GM21367 (cell line): ENCODE results near the gene USB1.

Experiments used
- ATAC-seq: cut with Tn5 transposase; IDR thresholded peaks from one replicate; pipeline ENCODE4 v1.9.1; 2021; ENCODE audit not compliant: unreplicated experiment

USB1 gene

GRCh38 chr16:58013201-58013956 lies 12.2 kb downstream of the USB1 start:
- ATAC-seq, result no peak

- no peak for ATAC-seq
Measured at GRCh38 chr16:58016840-58017446, 15.7 kb downstream of the USB1 start.

GRCh38 chr16:58018803-58019202 lies 17.6 kb downstream of the USB1 start:
- no peak for ATAC-seq

- ATAC-seq, result no peak
Measured at GRCh38 chr16:58019866-58020538, 18.8 kb downstream of the USB1 start.

- no peak for ATAC-seq
Measured at GRCh38 chr16:58020628-58021521, 19.7 kb downstream of the USB1 start.

GRCh38 chr16:58021661-58022551 lies 20.7 kb downstream of the USB1 start:
- ATAC-seq, result no peak

- no peak for ATAC-seq
Measured at GRCh38 chr16:58022601-58023371, 21.6 kb downstream of the USB1 start.

GRCh38 chr16:58024486-58025350 lies 23.5 kb downstream of the USB1 start:
- no peak for ATAC-seq

GRCh38 chr16:58025351-58026138 lies 24.3 kb downstream of the USB1 start, which contains the start of gene MMP15:
Gene MMP15 (plus strand): TSS chr16:58025754. CDS start chr16:58026351, 597 bp downstream.
- peak; percentile 51 for ATAC-seq

- ATAC-seq, result no peak
Measured at GRCh38 chr16:58026139-58026704, 25.0 kb downstream of the USB1 start.

- ATAC-seq, result no peak
Measured at GRCh38 chr16:58026705-58027160, 25.5 kb downstream of the USB1 start.

- ATAC-seq, result no peak
Measured at GRCh38 chr16:58027161-58027915, 26.1 kb downstream of the USB1 start.

GRCh38 chr16:58027916-58028455 lies 26.8 kb downstream of the USB1 start:
- no peak for ATAC-seq

GRCh38 chr16:58028541-58029070 lies 27.4 kb downstream of the USB1 start:
- no peak for ATAC-seq

GRCh38 chr16:58029410-58029809 lies 28.2 kb downstream of the USB1 start:
- no peak for ATAC-seq
